Measurements from ENCODE around the gene PVALB.
"Not testable (repeated sequence)": the region's sequence is repeated elsewhere in the genome, so short reads cannot be mapped to it uniquely, and the experiment has no call there.

PVALB gene

DNA sequence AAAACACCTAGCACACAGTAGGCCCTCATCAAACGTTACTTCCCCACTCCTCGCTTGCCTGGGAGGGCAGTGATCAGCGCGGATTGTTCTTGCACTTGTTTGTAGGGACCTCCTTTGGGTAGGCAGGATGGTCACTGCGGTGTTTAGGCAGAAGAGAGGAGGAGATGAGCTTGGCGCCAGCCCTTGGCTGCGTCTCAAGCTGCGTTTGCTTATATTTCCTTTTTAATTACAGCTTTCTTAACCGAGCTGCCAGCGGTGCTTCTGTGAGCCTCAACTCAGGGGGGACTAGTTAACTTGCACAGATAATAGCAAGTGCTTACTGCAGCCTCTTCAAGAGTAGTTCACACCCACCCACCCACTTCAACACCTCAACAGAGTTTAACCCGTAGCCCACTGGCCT is 56.0 kb downstream of the PVALB start:
- no peak overlapping the region for H3K27ac ChIP-seq
- TF ChIP-seq, protein P1, sequence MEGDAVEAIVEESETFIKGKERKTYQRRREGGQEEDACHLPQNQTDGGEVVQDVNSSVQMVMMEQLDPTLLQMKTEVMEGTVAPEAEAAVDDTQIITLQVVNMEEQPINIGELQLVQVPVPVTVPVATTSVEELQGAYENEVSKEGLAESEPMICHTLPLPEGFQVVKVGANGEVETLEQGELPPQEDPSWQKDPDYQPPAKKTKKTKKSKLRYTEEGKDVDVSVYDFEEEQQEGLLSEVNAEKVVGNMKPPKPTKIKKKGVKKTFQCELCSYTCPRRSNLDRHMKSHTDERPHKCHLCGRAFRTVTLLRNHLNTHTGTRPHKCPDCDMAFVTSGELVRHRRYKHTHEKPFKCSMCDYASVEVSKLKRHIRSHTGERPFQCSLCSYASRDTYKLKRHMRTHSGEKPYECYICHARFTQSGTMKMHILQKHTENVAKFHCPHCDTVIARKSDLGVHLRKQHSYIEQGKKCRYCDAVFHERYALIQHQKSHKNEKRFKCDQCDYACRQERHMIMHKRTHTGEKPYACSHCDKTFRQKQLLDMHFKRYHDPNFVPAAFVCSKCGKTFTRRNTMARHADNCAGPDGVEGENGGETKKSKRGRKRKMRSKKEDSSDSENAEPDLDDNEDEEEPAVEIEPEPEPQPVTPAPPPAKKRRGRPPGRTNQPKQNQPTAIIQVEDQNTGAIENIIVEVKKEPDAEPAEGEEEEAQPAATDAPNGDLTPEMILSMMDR (conservative IDR thresholded peaks at IDR 0.05): no peak
- TF ChIP-seq ZFX (IDR thresholded peaks at IDR 0.05): no peak

DNA sequence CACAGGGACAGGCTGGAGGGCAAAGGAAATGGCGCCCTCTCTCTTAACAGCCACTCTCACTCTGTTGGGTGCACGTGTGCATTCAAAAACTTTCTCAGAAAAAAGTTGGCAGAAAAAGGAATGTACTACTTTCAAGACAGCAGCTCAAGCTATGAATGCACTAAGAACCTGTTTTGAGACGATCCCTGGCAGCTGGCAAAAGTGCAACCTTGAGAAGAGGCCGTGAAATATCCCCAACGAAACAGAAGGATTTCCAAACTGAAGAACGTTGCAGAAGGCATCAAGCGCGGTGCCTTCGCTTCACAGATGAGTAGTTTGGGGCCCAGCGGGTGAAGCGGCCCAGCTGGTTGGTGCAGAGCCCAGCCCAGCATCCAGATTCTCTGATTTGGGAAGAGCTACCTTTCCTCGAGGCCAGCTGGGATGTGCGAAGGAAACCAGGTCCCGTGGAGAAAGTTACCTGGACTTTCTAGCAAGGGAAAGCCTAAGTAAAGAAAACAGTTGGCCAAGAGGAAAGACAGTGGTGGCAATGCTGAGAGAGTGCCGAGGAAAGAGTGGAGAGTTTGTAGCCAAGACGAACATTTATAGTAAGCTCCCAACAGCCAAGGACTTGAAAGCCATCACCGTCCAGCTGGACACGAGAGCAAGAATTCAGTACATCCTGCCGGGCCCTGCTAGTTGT is 57.2 kb downstream of the PVALB start:
- no peak overlapping the region for H3K27ac ChIP-seq
- TF ChIP-seq, protein P1 (conservative IDR thresholded peaks at IDR 0.05): no peak
- no peak for TF ChIP-seq ZFX (IDR thresholded peaks at IDR 0.05)

DNA sequence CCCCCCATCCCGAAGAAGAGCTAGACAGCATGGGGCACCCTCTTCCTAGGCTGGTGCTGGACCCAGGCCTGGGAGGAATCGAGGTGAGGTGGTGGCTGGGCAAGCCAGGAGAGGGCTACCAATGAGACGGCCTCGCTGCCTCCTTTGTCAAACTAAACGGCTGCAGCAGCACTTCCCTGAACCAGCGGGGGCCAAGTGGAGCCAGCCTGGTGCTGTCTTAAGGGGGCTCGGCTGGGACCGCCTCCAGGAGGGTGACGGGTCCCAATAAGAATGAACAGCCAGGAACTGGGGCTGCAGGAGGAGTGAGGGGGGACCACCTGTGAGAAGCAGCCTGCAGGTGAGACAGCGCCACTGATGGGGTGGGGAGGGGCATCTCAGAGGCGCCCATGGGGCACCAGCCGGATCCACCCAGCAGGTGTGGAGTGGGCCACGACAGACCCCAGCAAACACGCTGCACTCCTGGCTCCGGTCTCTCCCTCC is 58.0 kb downstream of the PVALB start:
- no peak for TF ChIP-seq ZFX (IDR thresholded peaks at IDR 0.05)
- TF ChIP-seq, protein P1 (conservative IDR thresholded peaks at IDR 0.05): no peak
- no peak overlapping the region for H3K27ac ChIP-seq

DNA sequence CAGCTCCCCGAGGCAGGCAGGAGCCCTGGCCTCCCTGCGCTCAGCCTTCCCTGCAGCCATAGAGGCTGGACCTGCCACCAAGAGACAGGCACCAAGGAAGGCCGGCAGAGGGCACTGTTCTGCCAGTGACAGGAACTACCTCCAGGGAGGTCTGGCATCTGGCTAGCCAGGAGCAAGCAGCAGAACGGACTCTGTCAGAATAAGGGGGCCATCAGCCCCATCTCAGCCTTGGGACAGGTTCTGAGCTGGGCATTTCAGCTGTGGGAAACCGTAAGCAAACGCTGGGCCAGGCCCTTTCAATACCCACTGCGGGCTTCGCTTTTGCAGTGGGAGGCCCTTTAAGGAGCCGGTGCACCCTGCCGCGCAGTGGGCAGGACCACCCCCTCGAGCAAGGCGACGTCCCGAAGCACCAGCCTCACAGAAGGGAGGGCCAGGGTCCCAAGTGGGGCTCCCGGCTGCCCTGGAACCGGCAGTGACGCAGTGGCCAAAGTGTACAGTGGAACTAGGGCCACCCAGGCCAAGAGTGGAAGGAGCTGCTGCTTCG is 59.1 kb downstream of the PVALB start:
- TF ChIP-seq, protein P1 (conservative IDR thresholded peaks at IDR 0.05): peak; percentile 95
- no peak for TF ChIP-seq ZFX (IDR thresholded peaks at IDR 0.05)
- H3K27ac ChIP-seq: no peak overlapping the region

DNA sequence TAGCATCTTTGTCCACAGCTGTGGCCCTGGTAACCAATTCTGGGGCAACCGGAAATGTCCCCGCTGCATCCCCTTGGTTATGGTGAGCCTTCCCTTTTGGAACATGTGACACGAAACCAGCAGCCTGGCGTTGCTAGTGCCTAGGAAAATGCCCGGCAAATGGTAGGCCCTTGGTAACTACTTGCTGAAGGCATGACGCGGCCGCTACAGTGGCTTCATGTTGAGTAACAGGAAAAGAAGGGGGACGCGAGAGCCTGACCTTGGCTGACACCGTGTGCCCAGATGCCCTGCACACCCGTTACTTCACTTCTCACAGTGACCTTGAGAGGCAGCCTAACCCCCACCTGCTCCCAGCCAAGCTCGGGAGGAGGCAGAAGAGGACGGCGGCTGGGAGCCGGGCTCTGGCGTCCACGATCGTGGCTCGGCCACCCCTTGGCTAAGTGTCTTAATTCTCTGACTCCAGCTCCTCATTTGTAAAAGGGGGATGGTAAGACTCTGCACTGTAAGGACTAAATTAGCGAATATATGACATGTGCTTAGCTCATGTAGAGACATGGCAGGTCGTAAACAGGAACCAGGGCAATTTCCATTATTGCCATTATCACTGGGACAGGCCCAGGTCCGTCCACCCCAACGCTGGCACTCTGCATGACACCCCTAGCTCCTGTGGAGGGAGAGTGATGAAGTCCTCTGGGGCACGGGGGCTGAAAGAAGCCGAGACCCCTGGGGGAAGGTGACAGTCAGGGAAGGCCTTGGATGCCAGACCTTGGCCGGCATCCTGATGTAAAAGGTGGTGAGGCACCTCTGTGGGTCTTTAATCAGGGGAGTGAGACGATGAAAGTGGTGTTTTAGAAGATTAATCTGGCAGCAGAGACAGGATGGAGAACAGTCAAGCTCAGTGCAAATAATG is 59.8 kb downstream of the PVALB start:
- no peak for TF ChIP-seq ZFX (IDR thresholded peaks at IDR 0.05)
- TF ChIP-seq, protein P1 (conservative IDR thresholded peaks at IDR 0.05): no peak
- H3K27ac ChIP-seq: no peak overlapping the region

DNA sequence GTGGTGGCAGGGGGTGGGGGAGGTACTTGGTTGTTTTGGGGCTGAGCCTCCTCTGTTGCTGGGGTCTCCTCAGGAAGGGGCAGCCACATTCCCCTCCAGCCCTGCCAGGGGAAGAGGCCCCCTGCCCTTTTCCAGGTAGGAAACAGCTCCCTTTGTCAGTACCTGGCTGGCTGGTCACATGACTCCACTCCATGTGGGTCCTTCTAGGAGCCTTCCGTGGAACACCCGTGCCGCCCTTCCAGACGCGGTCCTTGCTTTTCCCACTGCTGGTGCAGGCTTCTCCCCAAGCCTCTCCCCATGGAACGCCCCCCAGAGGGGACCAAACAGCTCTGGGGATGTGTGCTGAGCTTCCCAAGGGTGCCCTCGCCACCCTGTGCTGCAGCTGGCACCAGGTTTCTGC is 60.8 kb downstream of the PVALB start:
- no peak overlapping the region for H3K27ac ChIP-seq
- TF ChIP-seq ZFX (IDR thresholded peaks at IDR 0.05): no peak
- TF ChIP-seq, protein P1 (conservative IDR thresholded peaks at IDR 0.05): no peak

DNA sequence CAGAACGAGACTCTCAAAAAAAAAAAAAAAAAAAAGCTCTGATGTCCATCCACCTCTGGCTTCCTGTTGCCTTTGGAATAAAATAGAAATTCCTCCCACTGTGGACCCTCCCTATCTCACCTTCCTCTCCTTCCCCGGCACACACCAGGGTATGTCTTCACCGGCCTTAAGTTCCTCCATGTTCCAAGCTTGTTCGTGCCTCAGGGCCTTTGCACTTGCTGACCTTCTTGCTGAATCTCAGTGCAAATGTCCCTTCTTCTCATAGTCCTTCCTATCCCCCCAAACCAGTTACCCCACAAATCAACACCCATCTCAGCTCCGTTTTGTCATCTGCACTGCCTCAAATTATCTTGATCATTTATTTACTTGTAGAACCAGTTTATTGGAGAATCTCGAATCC is 61.5 kb downstream of the PVALB start:
- no peak overlapping the region for H3K27ac ChIP-seq
- TF ChIP-seq, protein P1 (conservative IDR thresholded peaks at IDR 0.05): no peak
- TF ChIP-seq ZFX (IDR thresholded peaks at IDR 0.05): no peak

DNA sequence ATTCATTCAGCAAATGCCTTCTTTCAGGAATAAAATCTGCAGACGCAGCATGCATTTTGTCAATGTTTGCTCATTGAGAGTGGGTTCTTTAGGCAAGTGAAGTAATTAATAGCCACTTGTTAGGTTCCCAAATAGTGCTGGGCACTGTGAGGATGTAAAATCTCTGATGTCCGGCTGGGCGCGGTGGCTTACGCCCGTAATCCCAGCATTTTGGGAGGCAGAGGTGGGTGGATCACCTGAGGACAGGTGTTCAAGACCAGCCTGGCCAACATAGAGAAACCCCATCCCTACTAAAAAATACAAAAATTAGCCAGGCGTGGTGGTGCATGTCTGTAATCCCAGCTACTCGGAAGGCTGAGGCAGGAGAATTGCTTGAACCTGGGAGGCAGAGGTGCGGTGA is 62.0 kb downstream of the PVALB start:
- not testable (repeated sequence) for H3K27ac ChIP-seq

All from C4-2B (cell line).